Upper lobe of right lung (tissue), 1 donor: Measurements from ENCODE around the gene SLC12A3. TPM values are rescaled to one million over a fixed set of nuclear protein-coding genes. Genes with fewer than 3 reads are reported as not detected.
A peak's percentile ranks its signal among the peaks of the same experiment; 100 is the strongest.
"Not testable (repeated sequence)": the region's sequence is repeated elsewhere in the genome, so short reads cannot be mapped to it uniquely, and the experiment has no call there.

ENCODE experiments used
- ATAC-seq: fragments of 200-7000 bp; cut with Tn5 transposase; one replicate; pipeline ENCODE4 v1.9.1; 2020; ENCODE audit warnings: mild to moderate bottlenecking, moderate library complexity
- DNase-seq: peaks from one replicate; pipeline ENCODE4 v3.0.0-alpha.2; 2020
- H3K27ac ChIP-seq: fragments of 200-600 bp; one replicate; pipeline ENCODE4 v1.8.0; 2022
- H3K27me3 ChIP-seq: fragments of 200-600 bp; one replicate; pipeline ENCODE4 v1.8.0; 2022; ENCODE audit warnings: mild to moderate bottlenecking
- H3K36me3 ChIP-seq: fragments of 200-600 bp; one replicate; pipeline ENCODE4 v1.8.0; 2022
- H3K4me1 ChIP-seq: fragments of 200-600 bp; one replicate; pipeline ENCODE4 v1.8.0; 2022
- H3K4me3 ChIP-seq: fragments of 200-600 bp; one replicate; pipeline ENCODE4 v1.8.0; 2022; ENCODE audit warnings: mild to moderate bottlenecking
- H3K9me3 ChIP-seq: fragments of 200-600 bp; one replicate; pipeline ENCODE4 v1.8.0; 2022
- CTCF ChIP-seq: fragments of 200-600 bp; IDR thresholded peaks from one replicate; pipeline ENCODE4 v1.8.0; 2022; ENCODE audit warnings: antibody characterized with exemption
- intact Hi-C: fragments of 100-400 bp; cut with DNase I; formaldehyde crosslinking; loops from one replicate; pipeline ENCODE4 v1.11.0; 2022
- total RNA-seq: library from RNA; stranded (reverse); fragmentation: NEBNext Ultra II Directional; extraction: Animal tissue kit (Norgen Biotek cat#: 25700); gene quantifications from one replicate; pipeline ENCODE4 v1.2.1, GENCODE V29; 2021
- donor health status: DM: no; HTN: yes; CAD: no; lungs with severe emphysema.

SLC12A3 gene
- total RNA-seq, 1 donor from 2014 or later = not detected

GRCh38 chr16:56868175-56868574, 3.2 kb downstream of the SLC12A3 start:
- peaks cover 7% of the 10 kb centered on the region for H3K4me1 ChIP-seq
- ATAC-seq (no peak), DNase-seq (no peak)
- no peak for TF ChIP-seq CTCF
- intact Hi-C loops = loop anchor here (10.0 kb wide), 1 partner anchor 87 kb away; no protein-coding TSS in a partner anchor
- no peaks in the 10 kb centered on the region for H3K36me3 ChIP-seq
- no peaks in the 10 kb centered on the region for H3K9me3 ChIP-seq
- no peaks in the 10 kb centered on the region for H3K27me3 ChIP-seq
- H3K27ac ChIP-seq = no peak overlapping the region
- H3K4me3 ChIP-seq = no peak overlapping the region

GRCh38 chr16:56868766-56869165, 3.8 kb downstream of the SLC12A3 start:
- ATAC-seq, H3K9me3 ChIP-seq, H3K4me1 ChIP-seq, H3K36me3 ChIP-seq, H3K27ac ChIP-seq, DNase-seq, H3K4me3 ChIP-seq, H3K27me3 ChIP-seq: not testable (repeated sequence)
- intact Hi-C loops = loop anchor here (10.0 kb wide), 1 partner anchor 86 kb away; no protein-coding TSS in a partner anchor

- Histone ChIP-seq H3K9me3 (no peaks in the 10 kb centered on the region), H3K27ac (no peak overlapping the region), H3K4me3 (no peak overlapping the region), H3K36me3 (no peaks in the 10 kb centered on the region), H3K4me1 (peaks cover 7% of the 10 kb centered on the region), H3K27me3 (no peaks in the 10 kb centered on the region)
- ATAC-seq (peak; percentile 74), DNase-seq (no peak)
- intact Hi-C loops = loop anchor here (10.0 kb wide), 1 partner anchor 85 kb away; no protein-coding TSS in a partner anchor
- TF ChIP-seq CTCF = peak; percentile 38
These were observed 4.7 kb downstream of the SLC12A3 start for GRCh38 chr16:56869513-56870275.

GRCh38 chr16:56870276-56870888, 5.4 kb downstream of the SLC12A3 start:
- no peak for ATAC-seq
- Histone ChIP-seq H3K36me3 (no peaks in the 10 kb centered on the region), H3K4me3 (no peak overlapping the region), H3K4me1 (peaks cover 7% of the 10 kb centered on the region), H3K9me3 (no peaks in the 10 kb centered on the region), H3K27ac (no peak overlapping the region), H3K27me3 (no peaks in the 10 kb centered on the region)
- no peak for TF ChIP-seq CTCF
- intact Hi-C loops = no loop called here
- DNase-seq = no peak

GRCh38 chr16:56871172-56871593, 6.2 kb downstream of the SLC12A3 start:
- Histone ChIP-seq H3K27me3 (no peaks in the 10 kb centered on the region), H3K9me3 (no peaks in the 10 kb centered on the region), H3K36me3 (no peaks in the 10 kb centered on the region), H3K27ac (no peak overlapping the region), H3K4me3 (no peak overlapping the region), H3K4me1 (peaks cover 7% of the 10 kb centered on the region)
- intact Hi-C loops = no loop called here
- no peak for TF ChIP-seq CTCF
- ATAC-seq (peak; percentile 20), DNase-seq (no peak)

- ATAC-seq = peak; percentile 69
- intact Hi-C loops = no loop called here
- no peaks in the 10 kb centered on the region for H3K36me3 ChIP-seq
These were observed 7.9 kb downstream of the SLC12A3 start for GRCh38 chr16:56872863-56873391.

More at GRCh38 chr16:56872863-56873391, 7.9 kb downstream of the SLC12A3 start:
- Histone ChIP-seq H3K9me3 (no peaks in the 10 kb centered on the region), H3K27ac (no peak overlapping the region), H3K4me1 (no peaks in the 10 kb centered on the region), H3K4me3 (no peak overlapping the region), H3K27me3 (no peaks in the 10 kb centered on the region)
- no peak for TF ChIP-seq CTCF
- DNase-seq = no peak
